ENCODE data around the gene MYT1. TPM values are rescaled to one million over a fixed set of nuclear protein-coding genes. Genes with fewer than 3 reads are reported as not detected.

MYT1 gene
- total and polyA plus RNA-seq, 2 of the 13 experiments (the other 11 are each of a cell fraction or from before 2014, with no cell fraction given): 0.58 to 2.5 TPM

- peak; percentile 86 for TF ChIP-seq SNAPC4 (CRISPR knock-in tag; IDR thresholded peaks at IDR 0.05)
- no peak for TF ChIP-seq SCMH1 (CRISPR knock-in tag; IDR thresholded peaks at IDR 0.05; ENCODE audit: borderline replicate concordance)
- TF ChIP-seq ZFP36L1 (CRISPR knock-in tag; IDR thresholded peaks at IDR 0.05): peak; percentile 91
- TF ChIP-seq ZNF629 (CRISPR knock-in tag; conservative IDR thresholded peaks at IDR 0.05): peak; percentile 61
- TF ChIP-seq ZNF83 (CRISPR knock-in tag; IDR thresholded peaks at IDR 0.05; ENCODE audit: borderline replicate concordance): 0 out of 2 replicates have a peak, but pooled peaks have one; percentile 30
- TF ChIP-seq BCL3 (CRISPR knock-in tag; IDR thresholded peaks at IDR 0.05): no peak
- TF ChIP-seq KDM2A (CRISPR knock-in tag; IDR thresholded peaks at IDR 0.05; ENCODE audit: borderline replicate concordance, low read depth): peak; percentile 23; the same call in 1 of the 2 replicates
- no peak for TF ChIP-seq ZNF281 (CRISPR knock-in tag; IDR thresholded peaks at IDR 0.05; ENCODE audit: borderline replicate concordance)
- TF ChIP-seq ELF4 (CRISPR knock-in tag; IDR thresholded peaks at IDR 0.05; ENCODE audit: borderline replicate concordance): no peak
- TF ChIP-seq TEAD3 (CRISPR knock-in tag; optimal IDR thresholded peaks at IDR 0.05; ENCODE audit: borderline replicate concordance): peak; percentile 99
- no peak for TF ChIP-seq TBP (CRISPR knock-in tag; IDR thresholded peaks at IDR 0.05)
- no peak for TF ChIP-seq ONECUT2 (CRISPR knock-in tag; IDR thresholded peaks at IDR 0.05)
- peak; percentile 89 for TF ChIP-seq PITX1 (CRISPR knock-in tag; IDR thresholded peaks at IDR 0.05)
- TF ChIP-seq HNRNPL (IDR thresholded peaks at IDR 0.05; ENCODE audit: low read depth, low read length): no peak
- peak; percentile 97 for TF ChIP-seq NR2F6 (IDR thresholded peaks at IDR 0.05)
- TF ChIP-seq NR2F6 (CRISPR knock-in tag; IDR thresholded peaks at IDR 0.05): peak; percentile 98
- peak; percentile 47; the same call in 1 of the 2 replicates for TF ChIP-seq KDM5B (CRISPR knock-in tag; IDR thresholded peaks at IDR 0.05; ENCODE audit: borderline replicate concordance)
- TF ChIP-seq ZNF138 (CRISPR knock-in tag; IDR thresholded peaks at IDR 0.05; ENCODE audit: low read depth): no peak
- TF ChIP-seq ZNF572 (CRISPR knock-in tag; IDR thresholded peaks at IDR 0.05): peak; percentile 73; the same call in 1 of the 2 replicates
- peak; percentile 42; the same call in 1 of the 2 replicates for TF ChIP-seq FOSL1 (CRISPR knock-in tag; IDR thresholded peaks at IDR 0.05; ENCODE audit: borderline replicate concordance)
These were observed 78.7 kb downstream of the MYT1 start (continued) for GRCh38 chr20:64242797-64243475.

Data from HepG2 (cell line).